ENCODE results near the gene DENND1B.
"Not testable (repeated sequence)": the region's sequence is repeated elsewhere in the genome, so short reads cannot be mapped to it uniquely, and the experiment has no call there.

DENND1B gene

DNA sequence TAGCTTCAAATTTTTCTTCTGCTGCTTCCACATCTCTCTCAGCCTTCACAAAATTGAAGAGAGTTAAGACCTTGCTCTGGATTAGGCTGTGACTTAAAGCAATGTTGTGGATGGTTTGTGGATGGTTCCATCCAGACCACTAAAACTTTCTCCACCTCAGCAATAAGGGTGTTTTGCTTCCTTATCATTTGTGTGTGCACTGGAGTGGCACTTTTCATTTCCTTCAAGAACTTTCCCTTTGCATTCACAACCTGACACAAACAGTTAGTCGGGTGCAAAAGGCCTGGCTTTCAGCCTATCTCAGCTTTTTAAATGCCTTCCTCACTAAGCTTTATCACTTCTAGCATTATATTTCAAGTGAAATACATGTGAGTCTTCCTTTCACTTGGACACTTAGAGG lies 30.3 kb downstream of the DENND1B start:
- DNase-seq (ENCODE audit: low spot score in 2 of 2) = peak in 1 of 2 donors; percentile 5
- Mint-ChIP-seq H3K36me3 (peaks cover 18% of the 10 kb centered on the region), H3K9me3 (no peaks in the 10 kb centered on the region), H3K4me3 (peak overlapping the region; percentile 2), H3K27ac (peak overlapping the region; percentile 0), H3K27me3 (no peaks in the 10 kb centered on the region), H3K4me1 (peaks cover 44% of the 10 kb centered on the region)
- ATAC-seq (ENCODE audit: low read depth) = peak; percentile 76

DNA sequence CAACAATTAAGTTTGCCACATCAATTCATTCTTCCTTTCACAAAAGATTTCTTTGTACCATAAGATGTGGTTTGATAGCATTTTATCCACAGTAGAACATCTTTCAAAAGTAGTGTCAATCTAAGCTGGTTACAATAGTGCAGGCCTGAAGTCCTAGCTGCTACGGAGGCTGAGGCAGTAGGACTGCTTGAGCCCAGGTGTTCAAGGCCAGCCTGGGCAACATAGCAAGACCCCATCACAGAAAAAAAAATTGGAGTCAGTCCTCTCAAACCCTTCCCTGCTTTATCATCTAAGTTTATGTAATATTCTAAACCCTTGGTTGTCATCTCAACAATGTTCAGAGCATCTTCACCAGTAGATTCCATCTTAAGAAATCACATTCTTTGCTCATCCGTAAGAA lies 31.7 kb downstream of the DENND1B start:
- DNase-seq (ENCODE audit: low spot score in 2 of 2) (no peak), ATAC-seq (ENCODE audit: low read depth) (no peak)
- peaks cover 18% of the 10 kb centered on the region for H3K36me3 Mint-ChIP-seq
- H3K27ac Mint-ChIP-seq = no peak overlapping the region
- no peak overlapping the region for H3K4me3 Mint-ChIP-seq
- no peaks in the 10 kb centered on the region for H3K9me3 Mint-ChIP-seq
- H3K4me1 Mint-ChIP-seq = peaks cover 51% of the 10 kb centered on the region
- H3K27me3 Mint-ChIP-seq = no peaks in the 10 kb centered on the region

DNA sequence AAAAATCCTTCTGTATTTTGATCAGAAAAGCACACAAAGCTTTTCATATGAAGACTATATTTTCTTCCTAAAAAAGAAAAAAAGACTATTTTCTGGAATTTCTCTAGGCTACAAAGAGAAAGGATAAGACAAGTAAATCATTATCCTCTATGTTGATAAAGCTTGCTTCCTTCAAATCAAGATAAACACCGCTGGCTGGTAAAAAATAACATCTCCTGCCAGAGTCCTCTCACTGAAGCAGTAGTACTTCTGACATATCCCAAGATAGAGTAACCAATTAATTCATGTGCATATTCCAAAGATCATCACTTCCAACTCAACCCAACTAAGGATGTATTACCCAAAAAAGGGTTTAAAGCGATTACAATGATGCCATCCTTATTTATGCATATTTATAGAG lies 34.3 kb downstream of the DENND1B start:
- H3K27ac Mint-ChIP-seq = no peak overlapping the region
- H3K36me3 Mint-ChIP-seq = peaks cover 4% of the 10 kb centered on the region
- ATAC-seq (ENCODE audit: low read depth) = no peak
- no peaks in the 10 kb centered on the region for H3K27me3 Mint-ChIP-seq
- DNase-seq (ENCODE audit: low spot score in 2 of 2) = no peak
- H3K9me3 Mint-ChIP-seq = no peaks in the 10 kb centered on the region
- H3K4me3 Mint-ChIP-seq = no peak overlapping the region
- peaks cover 46% of the 10 kb centered on the region for H3K4me1 Mint-ChIP-seq

DNA sequence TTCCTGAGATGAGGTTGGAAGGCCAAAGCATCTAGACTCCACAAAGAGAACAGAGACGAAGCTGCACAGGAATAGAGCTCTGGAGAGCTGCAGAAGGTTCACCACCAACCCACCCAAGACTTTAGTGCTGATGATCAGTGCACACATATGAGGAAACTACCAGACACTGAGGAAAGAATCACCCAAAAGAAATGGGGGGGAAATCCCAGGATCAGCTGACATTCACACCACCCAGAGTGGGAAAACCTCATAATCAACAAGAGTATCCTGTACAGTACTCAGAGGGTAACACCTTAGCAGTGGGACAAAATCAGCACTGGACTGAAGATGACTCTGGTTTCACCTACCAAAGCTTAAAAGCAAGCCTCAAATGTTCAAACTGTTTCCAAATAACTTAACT lies 36.4 kb downstream of the DENND1B start:
- Mint-ChIP-seq H3K27ac (no peak overlapping the region), H3K9me3 (no peaks in the 10 kb centered on the region), H3K4me1 (peaks cover 33% of the 10 kb centered on the region), H3K27me3 (no peaks in the 10 kb centered on the region), H3K4me3 (no peak overlapping the region), H3K36me3 (peaks cover 6% of the 10 kb centered on the region)
- DNase-seq (ENCODE audit: low spot score in 2 of 2) = no peak
- no peak for ATAC-seq (ENCODE audit: low read depth)

DNA sequence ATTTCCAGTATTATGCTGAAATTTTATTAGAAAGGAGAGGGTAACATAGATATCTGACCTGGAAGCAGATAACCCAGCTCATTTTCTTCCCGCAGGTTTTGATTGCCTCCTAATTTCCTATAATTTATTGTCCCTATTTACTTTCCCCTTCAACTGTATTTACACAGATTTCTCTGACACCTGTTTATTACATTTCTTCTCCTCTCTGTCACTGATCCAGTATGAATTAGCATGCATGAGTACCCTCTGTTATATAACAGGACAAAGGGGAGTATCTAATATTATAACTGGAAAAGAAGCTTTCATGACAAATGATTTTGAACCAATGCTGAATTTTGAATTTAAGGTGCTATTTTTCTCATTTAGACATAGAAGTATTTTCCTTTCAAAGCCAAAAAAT lies 37.4 kb downstream of the DENND1B start:
- DNase-seq (ENCODE audit: low spot score in 2 of 2) = no peak
- H3K9me3 Mint-ChIP-seq = no peaks in the 10 kb centered on the region
- H3K4me1 Mint-ChIP-seq = peaks cover 33% of the 10 kb centered on the region
- H3K4me3 Mint-ChIP-seq = no peak overlapping the region
- H3K36me3 Mint-ChIP-seq = peaks cover 8% of the 10 kb centered on the region
- peak overlapping the region; percentile 25 for H3K27ac Mint-ChIP-seq
- no peak for ATAC-seq (ENCODE audit: low read depth)
- no peaks in the 10 kb centered on the region for H3K27me3 Mint-ChIP-seq

DNA sequence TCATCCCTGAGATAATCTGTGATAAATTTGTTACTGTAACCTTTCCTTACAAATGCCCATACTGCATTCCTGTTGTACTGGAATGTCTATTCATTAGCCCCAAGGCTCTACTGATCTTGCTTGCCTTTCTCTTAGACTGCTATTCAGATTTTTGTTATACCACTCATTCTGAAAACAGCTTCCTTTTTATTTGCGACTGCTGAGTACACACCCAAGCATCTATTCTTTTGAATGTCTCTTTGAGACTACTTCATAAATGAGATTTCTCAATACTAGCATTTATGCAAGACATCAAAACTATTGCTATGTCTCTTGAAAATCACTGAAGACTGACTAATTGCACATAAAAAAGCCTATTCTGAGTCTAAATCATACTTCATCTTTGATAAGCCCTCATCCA lies 38.6 kb downstream of the DENND1B start:
- peaks cover 32% of the 10 kb centered on the region for H3K4me1 Mint-ChIP-seq
- DNase-seq (ENCODE audit: low spot score in 2 of 2) (no peak), ATAC-seq (ENCODE audit: low read depth) (no peak)
- H3K27me3 Mint-ChIP-seq = no peaks in the 10 kb centered on the region
- H3K27ac Mint-ChIP-seq = no peak overlapping the region
- no peaks in the 10 kb centered on the region for H3K9me3 Mint-ChIP-seq
- H3K36me3 Mint-ChIP-seq = peaks cover 14% of the 10 kb centered on the region
- H3K4me3 Mint-ChIP-seq = no peak overlapping the region

DNA sequence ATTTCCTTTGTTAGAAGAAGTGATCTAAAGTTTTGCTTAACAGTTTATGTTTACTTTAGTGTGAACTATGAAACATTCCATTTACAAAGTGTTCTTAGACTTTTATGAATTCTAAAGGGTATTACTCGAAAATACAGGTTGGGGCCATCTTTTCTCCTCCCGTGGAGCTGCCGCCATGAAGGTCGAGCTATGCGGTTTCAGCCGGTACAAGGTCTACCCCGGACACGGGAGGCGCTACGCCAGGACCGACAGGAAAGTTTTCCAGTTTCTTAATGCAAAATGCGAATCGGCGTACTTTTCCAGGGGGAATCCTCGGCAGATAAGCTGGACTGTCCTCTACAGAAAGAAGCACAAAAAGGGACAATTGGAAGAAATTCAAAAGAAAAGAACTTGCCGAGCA lies 39.8 kb downstream of the DENND1B start:
- ATAC-seq (ENCODE audit: low read depth) (no peak), DNase-seq (ENCODE audit: low spot score in 2 of 2) (no peak)
- Mint-ChIP-seq H3K4me3 (no peak overlapping the region), H3K27ac (no peak overlapping the region), H3K9me3 (no peaks in the 10 kb centered on the region), H3K4me1 (peaks cover 30% of the 10 kb centered on the region), H3K27me3 (no peaks in the 10 kb centered on the region), H3K36me3 (peaks cover 14% of the 10 kb centered on the region)

DNA sequence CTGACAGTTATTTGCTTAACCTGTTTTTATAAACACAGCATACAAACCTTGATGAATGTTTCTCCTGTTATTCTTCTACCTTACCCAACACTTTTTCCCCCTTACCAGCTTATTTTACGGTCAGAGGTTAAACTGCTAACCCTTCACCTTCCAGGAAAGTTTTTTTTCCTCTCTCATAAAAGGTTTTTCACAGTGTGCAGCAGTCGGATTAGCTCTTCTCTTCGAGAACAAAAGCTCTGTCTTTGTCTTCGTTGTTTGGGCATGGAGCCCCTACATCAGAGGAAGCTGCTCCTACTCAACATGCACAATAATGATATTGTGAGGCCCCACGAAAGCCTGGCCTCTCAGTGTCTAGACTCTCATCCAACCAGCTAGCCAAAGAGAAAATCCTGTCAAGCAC lies 42.0 kb downstream of the DENND1B start:
- Mint-ChIP-seq H3K4me1 (peaks cover 24% of the 10 kb centered on the region), H3K9me3 (peaks cover 4% of the 10 kb centered on the region), H3K27me3 (no peaks in the 10 kb centered on the region), H3K27ac (no peak overlapping the region), H3K36me3 (peaks cover 22% of the 10 kb centered on the region), H3K4me3 (no peak overlapping the region)
- DNase-seq (ENCODE audit: low spot score in 2 of 2) (no peak), ATAC-seq (ENCODE audit: low read depth) (no peak)

DNA sequence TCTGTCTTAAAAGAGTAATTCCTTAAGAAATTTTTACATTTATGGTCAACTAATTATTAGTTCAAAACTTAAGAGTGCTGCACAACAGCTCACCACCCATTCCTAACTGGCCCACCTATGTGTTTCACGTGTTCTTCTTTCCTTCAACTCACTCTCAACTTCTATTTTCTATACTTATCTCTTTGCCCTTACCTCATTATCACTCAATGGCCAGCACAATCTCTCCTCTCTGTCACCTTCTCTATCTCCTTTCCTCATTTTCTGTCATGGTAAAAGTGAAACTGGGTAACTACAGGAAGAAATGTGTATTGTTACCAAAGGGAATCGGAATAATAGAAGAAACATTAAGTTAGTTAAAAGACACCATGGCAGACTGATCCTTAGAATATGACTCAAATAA lies 43.1 kb downstream of the DENND1B start:
- H3K4me3 Mint-ChIP-seq = no peak overlapping the region
- peaks cover 25% of the 10 kb centered on the region for H3K36me3 Mint-ChIP-seq
- H3K9me3 Mint-ChIP-seq = peaks cover 6% of the 10 kb centered on the region
- H3K4me1 Mint-ChIP-seq = peaks cover 20% of the 10 kb centered on the region
- ATAC-seq (ENCODE audit: low read depth) (no peak), DNase-seq (ENCODE audit: low spot score in 2 of 2) (no peak)
- H3K27me3 Mint-ChIP-seq = no peaks in the 10 kb centered on the region
- no peak overlapping the region for H3K27ac Mint-ChIP-seq

DNA sequence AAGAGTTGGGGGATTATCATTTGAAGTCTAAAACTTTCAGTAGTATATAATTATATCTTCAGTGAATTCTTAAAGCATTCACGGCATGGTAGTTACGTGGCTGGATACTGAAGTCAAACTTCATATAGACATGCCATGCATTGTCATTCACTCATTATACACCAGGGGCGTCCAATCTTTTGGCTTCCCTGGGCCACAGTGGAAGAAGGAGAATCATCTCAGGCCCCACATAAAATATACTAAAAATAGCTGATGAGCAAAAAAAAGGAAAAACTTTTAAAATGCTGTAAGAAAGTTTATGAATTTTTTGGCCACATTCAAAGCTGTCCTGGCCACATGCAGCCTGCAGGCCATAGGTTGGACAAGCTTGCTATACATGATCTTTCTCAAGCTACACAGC lies 43.8 kb downstream of the DENND1B start:
- Mint-ChIP-seq H3K36me3 (peaks cover 26% of the 10 kb centered on the region), H3K27ac (no peak overlapping the region), H3K4me1 (peaks cover 14% of the 10 kb centered on the region), H3K9me3 (peaks cover 7% of the 10 kb centered on the region), H3K27me3 (no peaks in the 10 kb centered on the region), H3K4me3 (no peak overlapping the region)
- no peak for ATAC-seq (ENCODE audit: low read depth)
- DNase-seq (ENCODE audit: low spot score in 2 of 2) = no peak

DNA sequence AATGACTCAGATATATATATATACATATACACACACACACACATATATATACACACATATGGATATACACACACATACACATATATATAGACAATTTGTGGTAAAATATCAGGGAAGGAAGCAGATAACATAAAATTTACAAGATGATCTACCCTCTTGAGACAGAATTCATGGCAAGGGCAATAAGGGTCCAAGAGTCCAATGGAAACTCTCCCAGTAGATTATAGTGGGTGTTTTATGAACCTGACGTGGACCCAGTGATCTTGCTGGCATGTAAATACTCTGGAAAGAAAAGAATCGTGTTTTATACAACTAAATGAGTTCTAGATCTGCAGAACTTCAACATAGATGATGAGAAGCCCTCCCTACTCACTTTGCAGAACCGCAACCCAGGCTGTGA lies 49.3 kb downstream of the DENND1B start:
- Mint-ChIP-seq H3K27me3 (no peaks in the 10 kb centered on the region), H3K36me3 (peaks cover 23% of the 10 kb centered on the region), H3K9me3 (peaks cover 16% of the 10 kb centered on the region), H3K4me1 (peaks cover 5% of the 10 kb centered on the region), H3K27ac (no peak overlapping the region), H3K4me3 (no peak overlapping the region)
- DNase-seq (ENCODE audit: low spot score in 2 of 2) = no peak
- no peak for ATAC-seq (ENCODE audit: low read depth)

DNA sequence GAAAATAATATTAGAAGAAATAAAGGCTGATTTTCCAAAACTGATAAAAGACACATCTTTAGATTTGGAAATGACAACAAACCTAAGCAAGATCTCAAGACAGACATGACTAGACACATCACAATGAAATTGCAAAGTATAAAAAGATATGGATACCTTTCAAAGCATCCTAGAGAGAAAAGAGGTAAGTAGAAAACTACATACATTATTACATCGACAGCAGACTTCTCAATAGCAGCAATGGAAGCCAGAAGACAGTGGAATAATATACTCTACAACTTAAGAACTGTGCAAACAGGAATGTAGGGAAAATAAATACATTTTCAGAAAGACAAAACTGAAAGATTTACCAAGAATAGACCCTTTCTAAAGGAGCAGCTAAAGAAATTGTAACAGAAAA lies 50.2 kb downstream of the DENND1B start:
- no peak overlapping the region for H3K4me3 Mint-ChIP-seq
- no peak for ATAC-seq (ENCODE audit: low read depth)
- H3K27me3 Mint-ChIP-seq = no peaks in the 10 kb centered on the region
- H3K9me3 Mint-ChIP-seq = peaks cover 16% of the 10 kb centered on the region
- H3K27ac Mint-ChIP-seq = no peak overlapping the region
- peaks cover 5% of the 10 kb centered on the region for H3K4me1 Mint-ChIP-seq
- peaks cover 23% of the 10 kb centered on the region for H3K36me3 Mint-ChIP-seq
- DNase-seq (ENCODE audit: low spot score in 2 of 2) = no peak

DNA sequence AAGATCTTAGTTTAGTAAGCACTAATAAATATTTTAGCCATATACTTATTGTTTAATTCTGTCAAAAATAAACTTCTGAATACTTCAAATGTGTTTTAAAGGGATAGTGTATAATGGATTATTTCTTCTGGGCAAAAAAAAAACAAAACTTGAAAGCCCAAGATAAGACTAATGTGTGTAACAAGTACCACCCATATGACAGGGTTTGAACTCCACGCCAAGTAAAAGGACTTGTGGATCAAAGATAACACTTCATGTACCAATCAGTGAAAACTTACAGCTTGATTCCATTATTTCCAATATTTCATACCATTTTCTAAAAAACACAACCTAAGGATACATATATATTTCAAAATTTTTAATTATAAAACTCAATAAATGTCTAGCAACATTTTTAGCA lies 59.5 kb downstream of the DENND1B start:
- ATAC-seq (ENCODE audit: low read depth) (no peak), DNase-seq (ENCODE audit: low spot score in 2 of 2) (no peak)
- Mint-ChIP-seq H3K36me3 (peaks cover 2% of the 10 kb centered on the region), H3K9me3 (no peaks in the 10 kb centered on the region), H3K4me3 (no peak overlapping the region), H3K4me1 (peaks cover 8% of the 10 kb centered on the region), H3K27ac (no peak overlapping the region), H3K27me3 (no peaks in the 10 kb centered on the region)

DNA sequence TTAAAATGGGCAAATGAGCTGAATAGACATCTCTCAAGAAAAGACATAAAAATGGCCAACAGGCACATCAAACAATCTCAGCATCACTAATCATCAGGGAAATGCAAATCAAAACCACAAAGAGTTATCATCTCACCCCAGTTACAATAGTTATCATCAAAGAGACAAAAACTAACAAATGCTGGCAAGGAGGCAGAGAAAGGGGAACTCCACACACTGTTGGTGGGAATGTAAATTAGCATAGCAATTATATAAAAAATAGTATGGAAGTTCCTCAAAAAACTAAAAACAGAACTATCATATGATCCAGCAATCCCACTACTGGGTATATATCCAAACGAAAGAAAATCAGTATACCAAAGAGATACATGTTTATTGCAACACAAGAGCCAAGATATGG lies 68.7 kb downstream of the DENND1B start:
- Mint-ChIP-seq H3K27ac (no peak overlapping the region), H3K36me3 (peaks cover 14% of the 10 kb centered on the region), H3K4me1 (peaks cover 9% of the 10 kb centered on the region), H3K27me3 (no peaks in the 10 kb centered on the region), H3K4me3 (no peak overlapping the region), H3K9me3 (peaks cover 4% of the 10 kb centered on the region)
- ATAC-seq (ENCODE audit: low read depth) = peak; percentile 82
- no peak for DNase-seq (ENCODE audit: low spot score in 2 of 2)

DNA sequence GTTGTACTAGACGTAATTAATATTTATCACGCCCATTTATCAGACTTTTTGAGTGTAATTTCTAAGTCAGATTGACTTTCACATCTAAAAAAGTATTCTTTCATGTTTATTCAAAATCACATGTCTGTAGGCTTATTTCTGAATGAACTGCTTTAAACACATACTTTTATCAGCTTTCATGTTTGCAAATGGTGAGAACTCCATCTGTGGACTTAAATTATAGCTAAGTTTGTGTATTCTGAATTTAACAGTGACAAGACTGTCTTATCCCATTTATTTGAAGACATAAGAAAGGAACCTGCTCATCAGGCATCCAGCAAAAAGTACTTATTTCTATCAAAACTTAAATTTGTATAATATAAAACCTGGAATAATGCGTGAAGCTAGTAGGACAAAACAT lies 69.3 kb downstream of the DENND1B start:
- Mint-ChIP-seq H3K27ac (no peak overlapping the region), H3K4me3 (no peak overlapping the region), H3K36me3 (peaks cover 17% of the 10 kb centered on the region), H3K27me3 (no peaks in the 10 kb centered on the region), H3K9me3 (peaks cover 4% of the 10 kb centered on the region), H3K4me1 (peaks cover 9% of the 10 kb centered on the region)
- ATAC-seq (ENCODE audit: low read depth) (no peak), DNase-seq (ENCODE audit: low spot score in 2 of 2) (no peak)

DNA sequence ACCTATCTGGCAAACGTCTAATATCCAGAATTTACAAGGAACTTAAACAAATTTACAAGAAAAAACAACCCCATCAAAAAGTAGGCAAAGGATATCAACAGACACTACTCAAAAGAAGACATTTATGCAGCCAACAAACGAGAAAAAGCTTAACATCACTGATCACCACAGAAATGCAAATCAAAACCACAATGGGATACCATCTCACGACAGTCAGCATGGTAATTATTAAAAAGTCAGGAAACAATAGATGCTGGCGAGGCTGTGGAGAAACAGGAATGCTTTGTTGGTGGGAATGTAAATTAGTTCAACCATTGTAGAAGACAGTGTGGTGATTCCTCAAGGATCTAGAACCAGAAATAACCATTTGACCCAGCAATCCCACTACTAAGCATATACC lies 74.6 kb downstream of the DENND1B start:
- Mint-ChIP-seq H3K36me3 (peaks cover 18% of the 10 kb centered on the region), H3K4me1 (peaks cover 38% of the 10 kb centered on the region)
- not testable (repeated sequence) for H3K27ac Mint-ChIP-seq; ATAC-seq (ENCODE audit: low read depth); H3K27me3 Mint-ChIP-seq; H3K9me3 Mint-ChIP-seq; H3K4me3 Mint-ChIP-seq; DNase-seq (ENCODE audit: low spot score in 2 of 2)

All from memory B cell (primary cell).